ENCODE data around the gene NDUFC2. TPM values are rescaled to one million over a fixed set of nuclear protein-coding genes. Genes with fewer than 3 reads are reported as not detected.
"Not testable (repeated sequence)": the region's sequence is repeated elsewhere in the genome, so short reads cannot be mapped to it uniquely, and the experiment has no call there.

The NDUFC2 gene
- total RNA-seq, 1 donor, result 91.9 TPM

- no peak overlapping the region for H3K4me3 ChIP-seq (ENCODE audit: low read depth, low read length)
- no peak for TF ChIP-seq CTCF (IDR thresholded peaks at IDR 0.05; ENCODE audit: insufficient read depth, low read length)
- no peak for DNase-seq (ENCODE audit: low read depth)
These were observed 17.7 kb downstream of the NDUFC2 start for GRCh38 chr11:78061921-78062311.

GRCh38 chr11:78061088-78061920 lies 18.4 kb downstream of the NDUFC2 start:
- DNase-seq (ENCODE audit: low read depth), result no peak
- TF ChIP-seq CTCF (IDR thresholded peaks at IDR 0.05; ENCODE audit: insufficient read depth, low read length), result no peak
- H3K4me3 ChIP-seq (ENCODE audit: low read depth, low read length), result no peak overlapping the region

GRCh38 chr11:78060533-78060932 lies 19.1 kb downstream of the NDUFC2 start:
- H3K4me3 ChIP-seq (ENCODE audit: low read depth, low read length), result no peak overlapping the region
- no peak for TF ChIP-seq CTCF (IDR thresholded peaks at IDR 0.05; ENCODE audit: insufficient read depth, low read length)
- no peak for DNase-seq (ENCODE audit: low read depth)

GRCh38 chr11:78059749-78060328 lies 19.8 kb downstream of the NDUFC2 start:
- not testable (repeated sequence) for DNase-seq (ENCODE audit: low read depth); H3K4me3 ChIP-seq (ENCODE audit: low read depth, low read length)

GRCh38 chr11:78057462-78058055 lies 22.1 kb downstream of the NDUFC2 start:
- H3K4me3 ChIP-seq (ENCODE audit: low read depth, low read length), result no peak overlapping the region
- DNase-seq (ENCODE audit: low read depth), result no peak
- no peak for TF ChIP-seq CTCF (IDR thresholded peaks at IDR 0.05; ENCODE audit: insufficient read depth, low read length)

- DNase-seq (ENCODE audit: low read depth), result no peak
- TF ChIP-seq CTCF (IDR thresholded peaks at IDR 0.05; ENCODE audit: insufficient read depth, low read length), result no peak
- H3K4me3 ChIP-seq (ENCODE audit: low read depth, low read length), result no peak overlapping the region
These were observed 23.6 kb downstream of the NDUFC2 start for GRCh38 chr11:78056093-78056492.

GRCh38 chr11:78054971-78055370 lies 24.7 kb downstream of the NDUFC2 start:
- no peak for DNase-seq (ENCODE audit: low read depth)
- no peak overlapping the region for H3K4me3 ChIP-seq (ENCODE audit: low read depth, low read length)
- TF ChIP-seq CTCF (IDR thresholded peaks at IDR 0.05; ENCODE audit: insufficient read depth, low read length), result no peak
